Bronchus fibroblast of lung (primary cell): ENCODE measurements around the gene HVCN1. TPM values are rescaled to one million over a fixed set of nuclear protein-coding genes. Genes with fewer than 3 reads are reported as not detected.

ENCODE experiments used
- total RNA-seq: library from RNA; depleted of rRNA; stranded (reverse); fragments of >200 nt; gene quantifications from 2 replicates; pipeline ENCODE4 v1.2.3, GENCODE V29; 2015

HVCN1 gene
- total RNA-seq = 4.9 and 9.6 TPM in 2 replicates

GRCh38 chr12:110688446-110689280, at the start of gene HVCN1:
Gene HVCN1, minus strand, starts transcription at chr12:110689115. Its CDS starts 5,870 bp downstream, at chr12:110683245.

GRCh38 chr12:110613771-110614684, 74.9 kb downstream of the HVCN1 start, which contains the start of gene TCTN1:
Gene TCTN1, plus strand, starts transcription at chr12:110614129. Its CDS starts 54 bp downstream, at chr12:110614183.

Other genes starting within 250 kb of the HVCN1 start
- gene ARPC3, start 238.8 kb downstream of the HVCN1 start, total RNA-seq = 400 and 416 TPM in 2 replicates
- 16.8 and 24.5 TPM in 2 replicates for gene GPN3, start 220.9 kb downstream of the HVCN1 start, total RNA-seq
- gene FAM216A, start 220.3 kb downstream of the HVCN1 start, total RNA-seq = 22.0 and 26.4 TPM in 2 replicates
- 77.5 and 100 TPM in 2 replicates for gene VPS29, start 187.0 kb downstream of the HVCN1 start, total RNA-seq
- under 0.01 and 0.15 TPM in 2 replicates for gene RAD9B, start 186.8 kb downstream of the HVCN1 start, total RNA-seq
- gene PPTC7, start 105.8 kb downstream of the HVCN1 start, total RNA-seq = 3.1 and 4.9 TPM in 2 replicates
- gene TCTN1, start 75.0 kb downstream of the HVCN1 start, total RNA-seq = 19.2 and 19.3 TPM in 2 replicates
- gene PPP1CC, start 53.8 kb upstream of the HVCN1 start, total RNA-seq = 102 and 115 TPM in 2 replicates
- not detected in 2 replicates for gene CCDC63, start 157.9 kb upstream of the HVCN1 start, total RNA-seq
- gene MYL2, start 231.5 kb upstream of the HVCN1 start, total RNA-seq = 0.74 TPM in 1 of 2 replicates, not detected in the other